PC-9 (cell line): ENCODE data around the gene PEX13.

ENCODE experiments used
- EZH2 ChIP-seq: fragments of 200-600 bp; sonication (generic); IDR thresholded peaks from 2 replicates; pipeline ENCODE4 v1.8.0; 2017; ENCODE audit warnings: antibody characterized with exemption, low read depth
- TF ChIP-seq, protein P1 (sequence below): fragments of 200-600 bp; sonication (generic); conservative IDR thresholded peaks from 2 replicates; pipeline ENCODE4 v1.6.1; 2017; ENCODE audit warnings: mixed run types, antibody characterized with exemption, mild to moderate bottlenecking, moderate library complexity

DNA sequence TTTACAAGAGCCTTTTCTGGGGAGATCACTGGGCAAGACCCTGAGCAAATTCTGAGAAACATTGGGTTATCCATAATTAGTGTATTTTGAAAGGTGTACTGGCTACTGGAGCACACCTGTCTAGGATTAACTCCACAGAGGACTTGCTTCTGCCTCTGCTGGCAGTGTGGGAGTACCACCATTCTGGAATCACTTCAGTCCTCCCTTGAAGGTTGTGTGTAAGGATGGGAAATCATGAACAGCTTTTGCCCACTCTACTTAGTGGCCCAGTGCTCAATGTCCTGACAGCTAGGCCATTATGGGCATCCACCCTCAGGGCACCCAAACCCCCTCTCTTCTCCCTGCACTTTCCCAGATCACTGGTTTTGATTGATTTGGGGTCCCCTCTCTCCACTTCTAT, 40.0 kb downstream of the PEX13 start:
- TF ChIP-seq EZH2 = no peak
- TF ChIP-seq, protein P1, sequence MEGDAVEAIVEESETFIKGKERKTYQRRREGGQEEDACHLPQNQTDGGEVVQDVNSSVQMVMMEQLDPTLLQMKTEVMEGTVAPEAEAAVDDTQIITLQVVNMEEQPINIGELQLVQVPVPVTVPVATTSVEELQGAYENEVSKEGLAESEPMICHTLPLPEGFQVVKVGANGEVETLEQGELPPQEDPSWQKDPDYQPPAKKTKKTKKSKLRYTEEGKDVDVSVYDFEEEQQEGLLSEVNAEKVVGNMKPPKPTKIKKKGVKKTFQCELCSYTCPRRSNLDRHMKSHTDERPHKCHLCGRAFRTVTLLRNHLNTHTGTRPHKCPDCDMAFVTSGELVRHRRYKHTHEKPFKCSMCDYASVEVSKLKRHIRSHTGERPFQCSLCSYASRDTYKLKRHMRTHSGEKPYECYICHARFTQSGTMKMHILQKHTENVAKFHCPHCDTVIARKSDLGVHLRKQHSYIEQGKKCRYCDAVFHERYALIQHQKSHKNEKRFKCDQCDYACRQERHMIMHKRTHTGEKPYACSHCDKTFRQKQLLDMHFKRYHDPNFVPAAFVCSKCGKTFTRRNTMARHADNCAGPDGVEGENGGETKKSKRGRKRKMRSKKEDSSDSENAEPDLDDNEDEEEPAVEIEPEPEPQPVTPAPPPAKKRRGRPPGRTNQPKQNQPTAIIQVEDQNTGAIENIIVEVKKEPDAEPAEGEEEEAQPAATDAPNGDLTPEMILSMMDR = no peak
